Pancreas (tissue), 10 donors: ENCODE results near the gene SCMH1. TPM values are rescaled to one million over a fixed set of nuclear protein-coding genes. Genes with fewer than 3 reads are reported as not detected.
"Not testable (repeated sequence)": the region's sequence is repeated elsewhere in the genome, so short reads cannot be mapped to it uniquely, and the experiment has no call there.

Source experiments
- ATAC-seq, 4 donors: fragments of 200-7000 bp; cut with Tn5 transposase; one replicate each; pipeline versions ENCODE4 v1.8.0 to v1.9.1; 2020; ENCODE audit warnings: mild to moderate bottlenecking in 4 of 4, moderate library complexity in 4 of 4
- DNase-seq, 6 donors: peaks; one replicate each; pipeline ENCODE4 v3.0.0-alpha.2; 2020
- FAIRE-seq: peaks from 2 replicates; lab custom pipeline; 2012; peaks lifted over from hg19 to GRCh38; lab: Jason Lieb, UNC
- H3K27ac ChIP-seq, 4 donors: fragments of 200-600 bp; sonication (generic); 1 replicate in 3 of 4; 2 replicates in 1 of 4; pipeline versions ENCODE4 v1.5.0 to v1.8.0; 2020
- H3K27me3 ChIP-seq, 4 donors: fragments of 200-600 bp; one replicate each; pipeline ENCODE4 v1.8.0; 2021
- H3K36me3 ChIP-seq, 3 donors: fragments of 200-600 bp; sonication (generic) in 1 of 3; one replicate each; pipeline versions ENCODE4 v1.5.0 to v1.8.0; 2020 to 2021
- H3K4me1 ChIP-seq, 3 donors: fragments of 200-600 bp; one replicate each; pipeline ENCODE4 v1.8.0; 2021
- H3K4me3 ChIP-seq, 4 donors: fragments of 200-600 bp; sonication (generic) in 2 of 4; one replicate each; pipeline versions ENCODE4 v1.5.0 to v1.8.0; 2020 to 2021
- H3K9me3 ChIP-seq, 4 donors: fragments of 200-600 bp; one replicate each; pipeline ENCODE4 v1.8.0; 2021
- CTCF ChIP-seq, 4 donors: fragments of 200-600 bp; sonication (generic) in 3 of 4; IDR thresholded peaks; one replicate each; pipeline versions ENCODE4 v1.5.0 to v1.8.0; 2021; ENCODE audit warnings: antibody characterized with exemption in 4 of 4
- WGBS, 2 donors: extraction: QIAGEN DNeasy Blood & Tissue Kit; methylation state at CpG; one replicate each; pipeline ENCODE4 v1.1.7; 2013; 5-methylcytosine and 5-hydroxymethylcytosine counted together
- intact Hi-C, 3 donors: fragments of 100-400 bp; cut with DNase I; formaldehyde crosslinking; loops; one replicate each; pipeline versions ENCODE4 v1.11.1 to v1.14.2; 2022
- polyA plus RNA-seq, 2 donors: library from polyadenylated mRNA; stranded (reverse); fragments of 200-250 nt; gene quantifications; one replicate each; pipeline ENCODE4 v1.2.3, GENCODE V29; 2013
- total RNA-seq, 6 donors: library from RNA; stranded (reverse); fragmentation: NEBNext Ultra II Directional in 4 of 6; extraction: Animal tissue kit (Norgen Biotek cat#: 25700) in 4 of 6; gene quantifications; one replicate each; pipeline versions ENCODE4 v1.2.1 to v1.2.4, GENCODE V29; 2021 to 2023
- donor health status: healthy with polysubstance abuse.
- donor health status: DM: no; HTN: no; CAD: no; lungs with moderate emphysema.
- donor health status: DM: no; HTN: no; CAD: no.
- donor health status: control.
- donor health status: control.
- donor health status: Bipolar disorder and iron deficiency.
- donor health status: DM: yes; HTN: yes; CAD: no.
- donor health status: DM: no; HTN: no; CAD: no.
- donor health status: DM: no; HTN: no; CAD: no.
- donor health status: DM: yes; HTN: yes; CAD: no.

SCMH1 gene
- total and polyA plus RNA-seq, 8 donors: 24.5 to 41.9 (median 29.9) TPM

DNA sequence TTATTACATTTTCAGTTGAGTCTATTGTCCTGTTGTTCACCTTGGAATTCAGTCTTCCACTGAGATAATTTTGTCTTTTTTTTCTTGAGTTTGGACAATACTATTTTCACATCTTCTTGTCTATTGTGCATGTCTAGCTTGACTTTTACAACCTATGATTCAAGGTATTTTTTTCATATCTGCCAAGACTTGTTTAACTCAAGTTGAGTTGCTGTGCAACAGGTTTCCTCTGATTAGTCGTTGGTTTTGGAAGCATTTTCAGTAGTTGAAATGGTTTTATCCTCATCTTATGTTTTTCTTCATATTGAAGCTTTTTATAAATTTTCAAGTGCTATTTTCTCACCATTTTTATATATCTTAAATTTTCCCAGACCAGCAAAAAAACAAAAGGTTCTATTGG lies 103.6 kb downstream of the SCMH1 start:
- DNase-seq: no peak
- Histone ChIP-seq H3K36me3 (peaks cover 0 to 26% (median 0%) of the 10 kb centered on the region in 3 donors), H3K4me1 (no peaks in the 10 kb centered on the region), H3K27ac (no peak overlapping the region), H3K4me3 (no peak overlapping the region), H3K9me3 (peaks cover 0 to 3% (median 0%) of the 10 kb centered on the region in 4 donors), H3K27me3 (no peaks in the 10 kb centered on the region)
- WGBS, 2 donors: 96 to 97% methylated on average over 1 of the region's 1 CpG
- intact Hi-C loops: no loop called here
- ATAC-seq: no peak
- FAIRE-seq: no peak
- TF ChIP-seq CTCF (IDR thresholded peaks at IDR 0.05): no peak

GRCh38 chr1:41135196-41135947 lies 106.7 kb downstream of the SCMH1 start:
- H3K4me3 ChIP-seq: no peak overlapping the region
- FAIRE-seq (no peak), ATAC-seq (no peak), DNase-seq (no peak)
- TF ChIP-seq CTCF (IDR thresholded peaks at IDR 0.05): no peak
- WGBS, 2 donors: 97 to 100% methylated on average over 1 of the region's 1 CpG
- intact Hi-C loops: no loop called here
- H3K9me3 ChIP-seq: peaks cover 0 to under 1% (median 0%) of the 10 kb centered on the region in 4 donors
- no peaks in the 10 kb centered on the region for H3K4me1 ChIP-seq
- peaks cover 0 to 4% (median 0%) of the 10 kb centered on the region in 3 donors for H3K36me3 ChIP-seq
- no peak overlapping the region for H3K27ac ChIP-seq
- no peaks in the 10 kb centered on the region for H3K27me3 ChIP-seq

DNA sequence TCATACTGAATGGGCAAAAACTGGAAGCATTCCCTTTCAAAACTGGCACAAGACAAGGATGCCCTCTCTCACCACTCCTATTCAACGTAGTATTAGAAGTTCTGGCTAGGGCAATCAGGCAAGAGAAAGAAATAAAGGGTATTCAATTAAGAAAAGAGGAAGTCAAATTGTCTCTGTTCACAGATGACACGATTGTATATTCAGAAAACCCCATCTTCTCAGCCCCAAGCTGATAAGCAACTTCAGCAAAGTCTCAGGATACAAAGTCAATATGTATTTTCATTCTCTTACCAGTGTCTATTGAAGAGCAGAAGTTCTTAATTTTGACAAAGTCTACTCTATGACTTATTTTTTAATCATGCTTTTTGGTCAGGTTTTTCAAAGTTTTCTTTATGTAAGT lies 107.8 kb downstream of the SCMH1 start:
- ATAC-seq, DNase-seq, H3K4me1 ChIP-seq, H3K9me3 ChIP-seq, H3K27me3 ChIP-seq, H3K36me3 ChIP-seq, H3K4me3 ChIP-seq, H3K27ac ChIP-seq, FAIRE-seq, intact Hi-C loops: not testable (repeated sequence)
- 91 to 92% methylated on average over 2 of the region's 2 CpGs for WGBS, 2 donors

GRCh38 chr1:41122851-41123518 lies 119.1 kb downstream of the SCMH1 start:
- intact Hi-C loops: no loop called here
- H3K9me3 ChIP-seq: no peaks in the 10 kb centered on the region
- peak; percentile 16 to 44 (median 30) for TF ChIP-seq CTCF (IDR thresholded peaks at IDR 0.05)
- H3K27me3 ChIP-seq: no peaks in the 10 kb centered on the region
- no peaks in the 10 kb centered on the region for H3K4me1 ChIP-seq
- no peak overlapping the region for H3K4me3 ChIP-seq
- no peak for FAIRE-seq
- 77 to 81% methylated on average over 8 of the region's 8 CpGs for WGBS, 2 donors
- H3K27ac ChIP-seq: no peak overlapping the region
- peak; percentile 64 to 96 (median 84) for ATAC-seq
- H3K36me3 ChIP-seq: no peaks in the 10 kb centered on the region
- DNase-seq: peak in 2 of 6 donors; percentile 11 to 46

GRCh38 chr1:41122148-41122547 lies 120.0 kb downstream of the SCMH1 start:
- no peak for TF ChIP-seq CTCF (IDR thresholded peaks at IDR 0.05)
- no peak overlapping the region for H3K27ac ChIP-seq
- no peaks in the 10 kb centered on the region for H3K4me1 ChIP-seq
- H3K27me3 ChIP-seq: no peaks in the 10 kb centered on the region
- no peak for ATAC-seq
- no peaks in the 10 kb centered on the region for H3K9me3 ChIP-seq
- no peaks in the 10 kb centered on the region for H3K36me3 ChIP-seq
- DNase-seq: no peak
- no peak overlapping the region for H3K4me3 ChIP-seq
- FAIRE-seq: no peak
- intact Hi-C loops: no loop called here
